Fibroblast of lung (primary cell): ENCODE data around the gene FANCI.

Experiments
- EZH2 ChIP-seq: IDR thresholded peaks from 2 replicates; pipeline ENCODE4 v1.5.1; 2012; ENCODE audit warnings: low read length, control low read depth, mild to moderate bottlenecking; ENCODE audit errors: missing control alignments
- TF ChIP-seq, protein P1 (sequence below), 2 donors: IDR thresholded peaks in 1 of 2; conservative IDR thresholded peaks in 1 of 2; 1 replicate in 1 of 2; 2 replicates in 1 of 2; pipeline ENCODE4 v1.5.1; 2011 to 2012; ENCODE audit warnings: low read length in 2 of 2, control low read depth in 1 of 2, inconsistent platforms in 1 of 2, low read depth in 1 of 2, mild to moderate bottlenecking in 1 of 2

DNA sequence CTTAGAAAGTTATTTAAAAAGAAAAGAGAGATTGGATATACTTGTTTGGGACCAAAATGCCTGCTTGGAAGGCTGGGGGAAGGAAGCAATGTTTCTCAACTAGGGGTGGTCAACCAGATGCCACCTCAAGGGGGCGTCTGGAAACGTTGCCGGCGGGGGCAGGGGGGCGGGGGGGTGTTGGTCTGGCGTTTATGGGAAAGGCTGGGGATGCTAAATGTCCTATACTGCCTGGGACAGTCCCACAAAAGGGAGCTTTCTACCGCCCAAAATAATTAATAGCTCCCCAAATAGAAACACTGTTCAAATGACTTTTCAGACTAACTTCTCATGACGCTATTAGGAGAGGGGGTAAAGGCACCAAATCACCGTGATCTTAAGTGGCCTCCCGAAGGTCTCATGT, 88.7 kb downstream of the FANCI start:
- TF ChIP-seq, protein P1, sequence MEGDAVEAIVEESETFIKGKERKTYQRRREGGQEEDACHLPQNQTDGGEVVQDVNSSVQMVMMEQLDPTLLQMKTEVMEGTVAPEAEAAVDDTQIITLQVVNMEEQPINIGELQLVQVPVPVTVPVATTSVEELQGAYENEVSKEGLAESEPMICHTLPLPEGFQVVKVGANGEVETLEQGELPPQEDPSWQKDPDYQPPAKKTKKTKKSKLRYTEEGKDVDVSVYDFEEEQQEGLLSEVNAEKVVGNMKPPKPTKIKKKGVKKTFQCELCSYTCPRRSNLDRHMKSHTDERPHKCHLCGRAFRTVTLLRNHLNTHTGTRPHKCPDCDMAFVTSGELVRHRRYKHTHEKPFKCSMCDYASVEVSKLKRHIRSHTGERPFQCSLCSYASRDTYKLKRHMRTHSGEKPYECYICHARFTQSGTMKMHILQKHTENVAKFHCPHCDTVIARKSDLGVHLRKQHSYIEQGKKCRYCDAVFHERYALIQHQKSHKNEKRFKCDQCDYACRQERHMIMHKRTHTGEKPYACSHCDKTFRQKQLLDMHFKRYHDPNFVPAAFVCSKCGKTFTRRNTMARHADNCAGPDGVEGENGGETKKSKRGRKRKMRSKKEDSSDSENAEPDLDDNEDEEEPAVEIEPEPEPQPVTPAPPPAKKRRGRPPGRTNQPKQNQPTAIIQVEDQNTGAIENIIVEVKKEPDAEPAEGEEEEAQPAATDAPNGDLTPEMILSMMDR (conservative IDR thresholded peaks at IDR 0.05 in 1 of 2, IDR thresholded peaks at IDR 0.05 in 1 of 2; ENCODE audit: low read depth in 1 of 2, low read length in 2 of 2): peak; percentile 23 to 32
- TF ChIP-seq EZH2: no peak
